ENCODE data around the gene CRYBG1.

CRYBG1 gene

DNA sequence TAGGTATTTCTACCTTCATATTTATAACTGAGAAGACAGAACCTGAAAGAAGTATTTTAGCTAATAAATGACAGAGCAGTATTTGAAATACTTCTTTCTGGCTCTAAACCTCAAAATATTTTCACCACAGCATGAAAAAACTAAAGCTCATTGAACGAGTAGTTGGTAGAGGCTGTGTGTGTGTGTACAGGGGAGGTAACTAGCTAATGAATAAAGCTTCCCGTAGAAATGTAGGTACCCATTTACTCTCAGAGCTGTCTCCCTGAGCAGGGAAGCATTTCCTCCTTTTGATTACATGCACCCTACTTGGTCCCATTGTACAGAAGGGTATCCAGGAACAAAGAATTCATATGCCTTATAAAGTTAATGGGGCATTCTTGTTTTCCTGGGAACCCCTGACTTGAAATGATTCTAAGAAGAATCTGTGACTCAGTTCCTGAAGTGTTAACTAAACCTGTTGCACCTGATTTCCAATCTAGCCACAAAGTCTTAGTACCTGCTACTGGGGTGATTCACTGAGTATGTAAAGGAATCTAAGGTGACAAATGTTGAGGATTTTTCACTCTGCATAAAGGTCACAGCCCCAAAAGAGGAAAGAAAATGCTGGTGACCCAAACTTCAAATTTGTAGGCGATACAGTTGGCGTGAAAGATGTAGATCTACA is 12.5 kb downstream of the CRYBG1 start:
- H3K36me3 Mint-ChIP-seq (ENCODE audit: low read depth) = no peaks in the 10 kb centered on the region
- peaks cover 5% of the 10 kb centered on the region for H3K4me1 Mint-ChIP-seq
- H3K9me3 Mint-ChIP-seq = no peaks in the 10 kb centered on the region
- peaks cover 3% of the 10 kb centered on the region for H3K27me3 Mint-ChIP-seq (ENCODE audit: low read depth)
- no peak overlapping the region for H3K27ac Mint-ChIP-seq
- TF ChIP-seq, protein P1, sequence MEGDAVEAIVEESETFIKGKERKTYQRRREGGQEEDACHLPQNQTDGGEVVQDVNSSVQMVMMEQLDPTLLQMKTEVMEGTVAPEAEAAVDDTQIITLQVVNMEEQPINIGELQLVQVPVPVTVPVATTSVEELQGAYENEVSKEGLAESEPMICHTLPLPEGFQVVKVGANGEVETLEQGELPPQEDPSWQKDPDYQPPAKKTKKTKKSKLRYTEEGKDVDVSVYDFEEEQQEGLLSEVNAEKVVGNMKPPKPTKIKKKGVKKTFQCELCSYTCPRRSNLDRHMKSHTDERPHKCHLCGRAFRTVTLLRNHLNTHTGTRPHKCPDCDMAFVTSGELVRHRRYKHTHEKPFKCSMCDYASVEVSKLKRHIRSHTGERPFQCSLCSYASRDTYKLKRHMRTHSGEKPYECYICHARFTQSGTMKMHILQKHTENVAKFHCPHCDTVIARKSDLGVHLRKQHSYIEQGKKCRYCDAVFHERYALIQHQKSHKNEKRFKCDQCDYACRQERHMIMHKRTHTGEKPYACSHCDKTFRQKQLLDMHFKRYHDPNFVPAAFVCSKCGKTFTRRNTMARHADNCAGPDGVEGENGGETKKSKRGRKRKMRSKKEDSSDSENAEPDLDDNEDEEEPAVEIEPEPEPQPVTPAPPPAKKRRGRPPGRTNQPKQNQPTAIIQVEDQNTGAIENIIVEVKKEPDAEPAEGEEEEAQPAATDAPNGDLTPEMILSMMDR (IDR thresholded peaks at IDR 0.05; ENCODE audit: unreplicated experiment in 3 of 3) = no peak
- H3K4me3 Mint-ChIP-seq = no peak overlapping the region

DNA sequence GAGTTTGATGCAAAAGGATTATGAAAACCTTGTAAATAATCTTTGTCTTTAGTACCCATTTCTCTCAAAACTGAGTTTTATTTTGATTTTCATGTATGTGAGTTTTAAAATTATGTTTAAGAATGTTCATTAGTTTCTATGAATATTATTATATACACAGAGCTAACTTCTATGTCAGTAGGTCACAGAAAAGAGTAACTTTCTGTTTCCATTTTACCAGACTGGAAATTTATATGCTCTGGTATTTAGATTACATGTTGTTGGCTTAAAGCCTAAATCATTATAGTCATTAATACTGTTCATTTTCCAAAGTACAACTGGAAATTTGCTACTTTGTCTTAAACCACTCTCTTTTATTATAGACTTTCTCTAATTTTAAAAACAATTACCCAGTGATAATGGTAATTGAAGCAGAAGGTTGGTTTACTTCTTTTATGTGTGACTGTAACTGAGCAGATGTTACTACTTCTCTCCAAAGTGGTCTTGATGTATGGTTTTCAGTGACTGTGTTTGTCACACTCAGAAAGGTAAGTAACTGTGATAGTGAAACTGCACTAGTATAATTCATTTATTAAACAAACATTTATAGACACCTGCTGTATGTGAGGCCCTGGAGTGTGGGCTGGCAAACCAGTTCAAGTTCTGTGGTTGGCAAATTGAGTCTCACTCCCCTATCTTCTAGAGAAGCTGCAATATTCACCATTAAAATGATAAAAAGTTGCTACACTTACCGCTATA is 13.2 kb downstream of the CRYBG1 start:
- H3K36me3 Mint-ChIP-seq (ENCODE audit: low read depth) = no peaks in the 10 kb centered on the region
- no peaks in the 10 kb centered on the region for H3K9me3 Mint-ChIP-seq
- peaks cover 5% of the 10 kb centered on the region for H3K4me1 Mint-ChIP-seq
- H3K27me3 Mint-ChIP-seq (ENCODE audit: low read depth) = peaks cover 4% of the 10 kb centered on the region
- no peak overlapping the region for H3K27ac Mint-ChIP-seq
- H3K4me3 Mint-ChIP-seq = no peak overlapping the region
- TF ChIP-seq, protein P1 (IDR thresholded peaks at IDR 0.05; ENCODE audit: unreplicated experiment in 3 of 3) = no peak

DNA sequence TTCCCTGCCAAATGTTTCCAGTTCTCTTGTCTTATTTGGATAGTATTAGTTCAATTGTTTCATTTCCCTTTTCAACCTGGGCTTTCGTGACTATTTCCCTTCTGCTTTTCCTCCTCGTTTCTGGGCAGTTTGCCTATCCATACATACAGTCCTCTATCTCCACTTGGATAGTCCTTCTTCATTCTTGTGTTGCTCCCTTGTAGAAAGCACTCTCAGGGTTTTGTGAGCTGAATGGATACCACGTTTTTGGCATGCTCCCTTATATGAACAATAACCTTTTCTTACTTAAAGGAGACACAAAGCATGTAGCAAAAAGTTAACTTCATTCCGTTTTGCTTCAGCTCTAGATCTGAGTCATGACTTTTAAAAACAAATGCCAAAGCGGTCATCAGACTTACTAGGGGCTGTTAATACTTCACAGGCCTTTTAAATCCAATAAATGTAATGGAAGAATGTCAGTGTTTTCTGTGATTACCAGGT is 16.6 kb downstream of the CRYBG1 start:
- H3K4me3 Mint-ChIP-seq = peak overlapping the region in 1 of 3 experiments; percentile 14
- H3K36me3 Mint-ChIP-seq (ENCODE audit: low read depth) = no peaks in the 10 kb centered on the region
- H3K4me1 Mint-ChIP-seq = peaks cover 5% of the 10 kb centered on the region
- H3K27me3 Mint-ChIP-seq (ENCODE audit: low read depth) = peaks cover 12% of the 10 kb centered on the region
- no peaks in the 10 kb centered on the region for H3K9me3 Mint-ChIP-seq
- TF ChIP-seq, protein P1 (IDR thresholded peaks at IDR 0.05; ENCODE audit: unreplicated experiment in 3 of 3) = no peak
- peak overlapping the region; percentile 66 to 88 (median 85) for H3K27ac Mint-ChIP-seq

DNA sequence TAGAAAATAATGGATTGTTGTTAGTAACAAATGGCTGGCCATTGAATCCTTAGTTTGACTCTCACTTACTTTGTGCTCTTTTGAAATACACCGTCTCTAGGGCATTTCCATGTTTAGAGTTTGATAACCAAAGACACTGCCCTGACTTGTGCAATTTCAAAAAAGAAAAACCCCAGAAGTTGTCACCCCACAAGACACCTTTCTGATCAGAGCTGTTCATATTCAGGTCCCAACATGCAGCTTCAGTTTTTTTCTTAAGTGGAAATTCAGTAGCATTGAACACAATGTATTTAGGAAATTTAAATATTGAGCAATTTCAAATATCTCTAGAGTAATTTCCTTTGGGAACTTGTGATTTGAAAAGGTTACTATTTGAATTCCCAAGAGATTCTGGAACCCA is 19.4 kb downstream of the CRYBG1 start:
- TF ChIP-seq, protein P1 (IDR thresholded peaks at IDR 0.05; ENCODE audit: unreplicated experiment in 3 of 3) = no peak
- no peaks in the 10 kb centered on the region for H3K9me3 Mint-ChIP-seq
- peaks cover 5% of the 10 kb centered on the region for H3K4me1 Mint-ChIP-seq
- no peak overlapping the region for H3K4me3 Mint-ChIP-seq
- H3K27ac Mint-ChIP-seq = no peak overlapping the region
- no peaks in the 10 kb centered on the region for H3K36me3 Mint-ChIP-seq (ENCODE audit: low read depth)
- peaks cover 12% of the 10 kb centered on the region for H3K27me3 Mint-ChIP-seq (ENCODE audit: low read depth)

DNA sequence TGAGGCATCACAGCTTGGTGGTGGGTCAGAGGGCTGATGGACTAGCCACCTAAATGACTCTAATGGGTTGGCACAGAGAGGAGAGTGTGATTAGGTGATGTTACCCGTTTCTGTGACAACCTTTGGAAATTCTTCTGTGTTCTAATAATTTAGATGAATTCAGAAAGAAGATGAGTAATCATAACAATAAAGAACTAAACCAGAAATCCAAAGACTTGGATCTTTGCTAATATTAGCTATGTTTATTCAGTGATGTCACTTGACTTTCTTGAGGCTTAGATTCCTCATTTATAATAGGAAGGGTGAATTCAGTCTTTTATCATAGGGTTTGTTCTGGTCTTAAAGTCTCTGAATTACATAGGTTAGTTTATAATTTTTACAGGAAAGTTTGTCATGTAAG is 19.9 kb downstream of the CRYBG1 start:
- H3K4me3 Mint-ChIP-seq = no peak overlapping the region
- H3K4me1 Mint-ChIP-seq = peaks cover 5% of the 10 kb centered on the region
- TF ChIP-seq, protein P1 (IDR thresholded peaks at IDR 0.05; ENCODE audit: unreplicated experiment in 3 of 3) = no peak
- H3K9me3 Mint-ChIP-seq = no peaks in the 10 kb centered on the region
- H3K27me3 Mint-ChIP-seq (ENCODE audit: low read depth) = peaks cover 12% of the 10 kb centered on the region
- H3K27ac Mint-ChIP-seq = no peak overlapping the region
- H3K36me3 Mint-ChIP-seq (ENCODE audit: low read depth) = no peaks in the 10 kb centered on the region

Data from nephron (organoid).